Breast epithelium (tissue), 3 donors: ENCODE measurements around the gene RAB1A.

Experiments used
- POLR2A ChIP-seq: fragments of 450-650 bp; IDR thresholded peaks from one replicate; pipeline ENCODE4 v1.6.1; 2016; ENCODE audit warnings: antibody characterized with exemption, mild to moderate bottlenecking, moderate library complexity
- POLR2AphosphoS5 ChIP-seq, 3 donors: sonication (generic); formaldehyde crosslinking; IDR thresholded peaks; one replicate each; pipeline ENCODE4 v1.6.1; 2017; ENCODE audit warnings: antibody characterized with exemption in 3 of 3
- TF ChIP-seq, protein P1 (sequence below), 3 donors: fragments of 450-650 bp; IDR thresholded peaks; one replicate each; pipeline ENCODE4 v1.5.1; 2016 to 2017; ENCODE audit warnings: antibody characterized with exemption in 3 of 3, mild to moderate bottlenecking in 3 of 3, moderate library complexity in 3 of 3

DNA sequence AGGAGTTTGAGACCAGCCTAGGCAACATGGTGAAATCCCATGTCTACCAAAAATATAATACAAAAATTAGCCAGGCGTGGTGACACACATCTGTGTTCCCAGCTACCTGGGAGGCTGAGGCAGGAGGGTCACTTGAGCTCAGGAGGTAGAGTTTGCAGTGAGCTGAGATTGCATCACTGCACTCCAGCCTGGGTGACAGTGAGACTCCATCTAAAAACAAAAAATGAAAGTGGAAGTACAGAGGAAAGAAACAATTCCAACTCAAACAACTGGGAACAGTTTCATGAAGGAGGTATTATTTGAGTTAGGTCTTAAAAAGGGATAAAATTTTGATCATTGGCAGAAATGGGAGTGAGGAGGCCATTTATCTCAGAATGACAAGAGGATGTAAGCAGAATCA, 6.3 kb upstream of the RAB1A start:
- TF ChIP-seq POLR2A (no peak), POLR2AphosphoS5 (IDR thresholded peaks at IDR 0.05) (no peak)
- TF ChIP-seq, protein P1, sequence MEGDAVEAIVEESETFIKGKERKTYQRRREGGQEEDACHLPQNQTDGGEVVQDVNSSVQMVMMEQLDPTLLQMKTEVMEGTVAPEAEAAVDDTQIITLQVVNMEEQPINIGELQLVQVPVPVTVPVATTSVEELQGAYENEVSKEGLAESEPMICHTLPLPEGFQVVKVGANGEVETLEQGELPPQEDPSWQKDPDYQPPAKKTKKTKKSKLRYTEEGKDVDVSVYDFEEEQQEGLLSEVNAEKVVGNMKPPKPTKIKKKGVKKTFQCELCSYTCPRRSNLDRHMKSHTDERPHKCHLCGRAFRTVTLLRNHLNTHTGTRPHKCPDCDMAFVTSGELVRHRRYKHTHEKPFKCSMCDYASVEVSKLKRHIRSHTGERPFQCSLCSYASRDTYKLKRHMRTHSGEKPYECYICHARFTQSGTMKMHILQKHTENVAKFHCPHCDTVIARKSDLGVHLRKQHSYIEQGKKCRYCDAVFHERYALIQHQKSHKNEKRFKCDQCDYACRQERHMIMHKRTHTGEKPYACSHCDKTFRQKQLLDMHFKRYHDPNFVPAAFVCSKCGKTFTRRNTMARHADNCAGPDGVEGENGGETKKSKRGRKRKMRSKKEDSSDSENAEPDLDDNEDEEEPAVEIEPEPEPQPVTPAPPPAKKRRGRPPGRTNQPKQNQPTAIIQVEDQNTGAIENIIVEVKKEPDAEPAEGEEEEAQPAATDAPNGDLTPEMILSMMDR (IDR thresholded peaks at IDR 0.05): no peak
